K562 (cell line): Measurements from ENCODE around the gene DYNC1H1. TPM values are rescaled to one million over a fixed set of nuclear protein-coding genes. Genes with fewer than 3 reads are reported as not detected.

Experiments
- ATF3 ChIP-seq, 2 experiments: fragments of 450-650 bp in 1 of 2; sonication (generic) in 1 of 2; formaldehyde crosslinking in 1 of 2; IDR thresholded peaks in 1 of 2; conservative IDR thresholded peaks in 1 of 2; 2 replicates each; pipeline versions ENCODE4 v1.6.1 to v1.8.1; 2016 to 2023; ENCODE audit warnings: mild to moderate bottlenecking in 2 of 2, moderate library complexity in 2 of 2, inconsistent platforms in 1 of 2, missing genetic modification reagents in 1 of 2
- BCLAF1 ChIP-seq, 2 experiments: fragments of 450-650 bp in 1 of 2; IDR thresholded peaks; 2 replicates each; pipeline ENCODE4 v1.6.1; 2011 to 2017; ENCODE audit warnings: low read depth in 2 of 2, antibody characterized with exemption in 1 of 2, borderline replicate concordance in 1 of 2, low read length in 1 of 2, mild to moderate bottlenecking in 1 of 2, mixed read lengths in 1 of 2; ENCODE audit not compliant: control insufficient read depth in 1 of 2
- JUN ChIP-seq, 2 experiments: sonication (generic) in 1 of 2; formaldehyde crosslinking in 1 of 2; IDR thresholded peaks; 2 replicates each; pipeline versions ENCODE4 v1.6.1 to v1.8.0; 2012 to 2022; ENCODE audit warnings: borderline replicate concordance in 2 of 2, mild to moderate bottlenecking in 2 of 2, improper control_type of control experiment in 1 of 2, low read depth in 1 of 2, low read length in 1 of 2, missing genetic modification reagents in 1 of 2
- MAFG ChIP-seq: fragments of 450-650 bp; conservative IDR thresholded peaks from 2 replicates; pipeline ENCODE4 v1.6.1; 2016; ENCODE audit warnings: missing genetic modification characterization, missing compliant biosample characterization
- PCBP1 ChIP-seq: fragments of 200-400 bp; formaldehyde crosslinking; IDR thresholded peaks from 2 replicates; pipeline ENCODE4 v1.6.1; 2018; ENCODE audit warnings: mild to moderate bottlenecking, low read depth, low read length; ENCODE audit not compliant: poor library complexity, severe bottlenecking
- PCBP2 ChIP-seq: fragments of 200-400 bp; formaldehyde crosslinking; IDR thresholded peaks from 2 replicates; pipeline ENCODE4 v1.6.1; 2018; ENCODE audit warnings: low read length, low read depth, mild to moderate bottlenecking, moderate library complexity; ENCODE audit not compliant: poor library complexity, severe bottlenecking
- PML ChIP-seq: IDR thresholded peaks from 2 replicates; pipeline ENCODE4 v1.6.1; 2012; ENCODE audit warnings: low read length, inconsistent platforms
- POLR2A ChIP-seq: fragments of 450-650 bp; conservative IDR thresholded peaks from 2 replicates; pipeline ENCODE4 v1.6.1; 2016
- PRPF4 ChIP-seq: fragments of 200-400 bp; formaldehyde crosslinking; IDR thresholded peaks from one replicate; pipeline ENCODE4 v1.6.1; 2017; ENCODE audit warnings: low read length, low read depth, mild to moderate bottlenecking; ENCODE audit not compliant: insufficient read depth, poor library complexity, severe bottlenecking
- TBL1XR1 ChIP-seq, 2 experiments: IDR thresholded peaks; 2 replicates each; pipeline ENCODE4 v1.6.1; 2012; ENCODE audit warnings: improper control_type of control experiment in 2 of 2, low read length in 2 of 2, mild to moderate bottlenecking in 1 of 2
- ZBTB40 ChIP-seq, 2 experiments: fragments of 450-650 bp in 1 of 2; sonication (generic) in 1 of 2; formaldehyde crosslinking in 1 of 2; IDR thresholded peaks; 2 replicates each; pipeline versions ENCODE4 v1.7.1 to v1.9.0; 2016 to 2022; ENCODE audit warnings: inconsistent platforms in 1 of 2, mild to moderate bottlenecking in 1 of 2, missing genetic modification reagents in 1 of 2
- ZFX ChIP-seq: sonication (generic); formaldehyde crosslinking; IDR thresholded peaks from 2 replicates; pipeline ENCODE4 v1.8.0; 2022; ENCODE audit warnings: mild to moderate bottlenecking, missing genetic modification reagents, moderate library complexity
- ZNF586 ChIP-seq: fragments of 450-650 bp; formaldehyde crosslinking; conservative IDR thresholded peaks from 2 replicates; pipeline ENCODE4 v1.4.0; 2020; ENCODE audit warnings: mild to moderate bottlenecking, moderate library complexity
- ZNF79 ChIP-seq: fragments of 250-450 bp; sonication (Bioruptor Pico); IDR thresholded peaks from 2 replicates; pipeline ENCODE4 v1.4.0; 2020; ENCODE audit warnings: low read depth, mild to moderate bottlenecking, moderate library complexity
- polyA plus RNA-seq, 8 experiments: library from polyadenylated mRNA; depleted of rRNA in 4 of 8; stranded (reverse) in 5 of 8; unstranded in 3 of 8; fragments of >200 nt; fragmentation: Nextera tagmentation in 2 of 8; fragmentation: Illumina TruSeq in 1 of 8; extraction: Ambion mirVana in 2 of 8; extraction: Trizol in 1 of 8; gene quantifications; 2 replicates each; pipeline versions ENCODE4 v1.2.1 to v1.2.3, GENCODE V29; 2011 to 2014; ENCODE audit warnings: inconsistent platforms in 1 of 8, missing spikeins in 1 of 8
- total RNA-seq, 7 experiments: library from RNA; depleted of rRNA in 6 of 7; stranded (reverse); fragments of >200 nt in 6 of 7; fragmentation: Illumina TruSeq in 2 of 7; extraction: Trizol in 2 of 7; gene quantifications; 2 replicates each; pipeline versions ENCODE4 v1.2.1 to v1.2.3, GENCODE V29; 2011 to 2021; ENCODE audit warnings: low replicate concordance in 1 of 7

DYNC1H1 gene
- total and polyA plus RNA-seq, 9 of the 15 experiments (the other 6 are each of a cell fraction or from before 2014, with no cell fraction given): 31.9 to 335 (median 115) TPM

- TF ChIP-seq TBL1XR1 (IDR thresholded peaks at IDR 0.05; ENCODE audit: low read length in 2 of 2) (peak in 1 of 2 experiments; percentile 30; a peak in 1 of 4 replicates), ATF3 (IDR thresholded peaks at IDR 0.05) (no peak), ATF3 (CRISPR knock-in tag; conservative IDR thresholded peaks at IDR 0.05) (no peak), POLR2A (no peak), ZFX (CRISPR knock-in tag) (no peak; the same call in 1 of the 2 replicates), MAFG (tag) (no peak), PML (no peak), BCLAF1 (IDR thresholded peaks at IDR 0.05; ENCODE audit: borderline replicate concordance in 1 of 2, control insufficient read depth in 1 of 2, low read depth in 2 of 2, low read length in 1 of 2) (0 out of 4 replicates have a peak, but pooled peaks of 1 of the 2 experiments have one; percentile 65), ZNF586 (no peak), ZBTB40 (IDR thresholded peaks at IDR 0.05) (no peak), ZBTB40 (CRISPR knock-in tag; IDR thresholded peaks at IDR 0.05) (no peak), PCBP2 (peak; percentile 79), PCBP1 (peak; percentile 86), JUN (IDR thresholded peaks at IDR 0.05; ENCODE audit: borderline replicate concordance, low read depth, low read length) (no peak), JUN (CRISPR knock-in tag; IDR thresholded peaks at IDR 0.05; ENCODE audit: borderline replicate concordance) (no peak), ZNF79 (no peak), PRPF4 (peak; percentile 91)
Observed at GRCh38 chr14:102086709-102086971, 122.3 kb downstream of the DYNC1H1 start (continued).
